NCI-H2107 (cell line): ENCODE results near the gene ZNF598.

Source experiments
- DNase-seq: peaks from one replicate; lab custom pipeline; 2025; lab: John Stamatoyannopoulos, UW

Gene ZNF598

DNA sequence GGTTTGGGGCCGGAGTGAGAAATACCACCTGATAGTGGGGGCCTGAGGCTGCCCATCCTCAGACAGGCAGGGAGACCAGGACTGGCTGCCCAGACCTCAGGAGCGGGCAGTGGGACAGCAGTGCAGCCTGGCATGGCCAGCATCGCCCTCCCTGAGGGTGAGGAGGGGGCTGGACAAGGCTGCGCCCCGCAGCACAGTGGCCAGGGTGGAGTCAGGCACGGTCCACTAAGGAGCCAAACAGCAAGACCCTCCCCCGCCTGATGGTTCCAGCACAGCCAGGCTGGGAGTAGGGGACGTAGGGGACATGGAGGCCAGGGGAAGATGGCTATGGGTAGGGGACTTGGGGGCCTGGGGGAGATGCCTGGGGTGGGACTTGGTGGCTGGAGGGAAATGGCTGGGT lies 3.3 kb downstream of the ZNF598 start:
- DNase-seq, result no peak

GRCh38 chr16:2005646-2006045 lies 4.0 kb downstream of the ZNF598 start:
- DNase-seq, result peak; percentile 40

DNA sequence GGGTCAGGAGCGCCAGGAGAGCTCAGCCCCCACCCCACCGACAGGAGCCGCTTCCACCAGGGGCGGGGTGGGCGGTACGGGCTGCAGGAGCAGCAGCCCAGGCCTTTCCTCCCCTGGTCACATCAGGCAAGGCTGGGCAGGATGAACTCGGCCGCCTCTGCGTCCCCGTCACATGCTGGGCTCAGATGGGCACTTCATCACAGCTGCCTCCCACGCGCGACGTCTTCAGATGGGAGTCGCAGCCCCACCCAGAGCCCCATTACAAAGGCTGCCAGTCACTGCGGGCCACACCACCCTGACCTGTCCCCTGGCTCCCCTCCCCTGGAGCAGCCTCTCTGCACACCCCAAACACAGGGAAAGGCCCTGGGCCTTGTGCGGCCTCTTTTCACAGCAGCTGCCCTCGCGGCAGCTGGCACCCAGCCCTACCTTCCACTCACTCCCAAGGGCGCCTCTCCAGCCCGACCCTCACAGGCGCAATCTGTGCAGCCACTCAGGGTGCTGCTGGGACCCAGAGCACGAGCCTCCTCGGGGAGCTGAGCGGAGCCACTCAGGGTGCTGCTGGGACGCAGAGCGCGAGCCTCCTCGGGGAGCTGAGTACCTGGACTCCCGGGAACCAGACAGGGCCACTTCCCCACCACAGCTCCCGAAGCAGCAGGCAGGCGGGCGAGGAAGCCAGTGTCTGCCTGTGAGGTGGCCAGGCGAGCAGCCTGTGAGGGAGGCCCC lies 4.7 kb downstream of the ZNF598 start:
- DNase-seq, result no peak

- peak; percentile 88 for DNase-seq
Measured at GRCh38 chr16:2003827-2004641, 5.6 kb downstream of the ZNF598 start.

DNA sequence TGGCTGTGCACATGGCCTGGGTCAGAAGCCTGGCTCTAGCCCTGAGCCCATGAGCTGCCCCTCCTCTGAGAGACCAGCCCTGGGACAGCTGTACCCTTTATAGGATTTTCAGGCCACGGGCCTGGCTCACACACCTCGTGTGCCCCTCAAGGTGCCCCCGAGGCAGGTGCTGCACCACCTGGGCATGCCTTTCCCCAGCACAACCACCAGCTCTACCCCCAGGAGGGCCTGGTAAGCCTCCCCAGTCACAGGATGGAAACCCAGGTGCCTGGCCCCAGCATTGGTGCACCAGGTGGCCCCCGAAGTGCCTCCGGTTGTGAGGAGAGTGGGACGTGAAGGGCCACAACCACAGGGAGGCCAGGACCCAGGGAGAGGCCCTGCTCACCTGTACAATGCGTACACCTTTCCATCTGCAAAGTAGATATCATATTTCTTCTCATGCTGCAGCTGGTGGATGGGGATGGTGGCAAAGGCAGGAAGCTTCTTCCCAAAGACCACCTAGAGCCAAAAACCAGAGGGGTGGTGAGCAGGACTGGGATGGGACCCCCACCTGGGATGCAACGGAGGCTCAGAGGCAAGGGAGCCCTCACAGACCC lies 6.3 kb downstream of the ZNF598 start:
- DNase-seq, result no peak

- DNase-seq, result no peak
Measured at GRCh38 chr16:2002406-2003230, 7.0 kb downstream of the ZNF598 start.

DNA sequence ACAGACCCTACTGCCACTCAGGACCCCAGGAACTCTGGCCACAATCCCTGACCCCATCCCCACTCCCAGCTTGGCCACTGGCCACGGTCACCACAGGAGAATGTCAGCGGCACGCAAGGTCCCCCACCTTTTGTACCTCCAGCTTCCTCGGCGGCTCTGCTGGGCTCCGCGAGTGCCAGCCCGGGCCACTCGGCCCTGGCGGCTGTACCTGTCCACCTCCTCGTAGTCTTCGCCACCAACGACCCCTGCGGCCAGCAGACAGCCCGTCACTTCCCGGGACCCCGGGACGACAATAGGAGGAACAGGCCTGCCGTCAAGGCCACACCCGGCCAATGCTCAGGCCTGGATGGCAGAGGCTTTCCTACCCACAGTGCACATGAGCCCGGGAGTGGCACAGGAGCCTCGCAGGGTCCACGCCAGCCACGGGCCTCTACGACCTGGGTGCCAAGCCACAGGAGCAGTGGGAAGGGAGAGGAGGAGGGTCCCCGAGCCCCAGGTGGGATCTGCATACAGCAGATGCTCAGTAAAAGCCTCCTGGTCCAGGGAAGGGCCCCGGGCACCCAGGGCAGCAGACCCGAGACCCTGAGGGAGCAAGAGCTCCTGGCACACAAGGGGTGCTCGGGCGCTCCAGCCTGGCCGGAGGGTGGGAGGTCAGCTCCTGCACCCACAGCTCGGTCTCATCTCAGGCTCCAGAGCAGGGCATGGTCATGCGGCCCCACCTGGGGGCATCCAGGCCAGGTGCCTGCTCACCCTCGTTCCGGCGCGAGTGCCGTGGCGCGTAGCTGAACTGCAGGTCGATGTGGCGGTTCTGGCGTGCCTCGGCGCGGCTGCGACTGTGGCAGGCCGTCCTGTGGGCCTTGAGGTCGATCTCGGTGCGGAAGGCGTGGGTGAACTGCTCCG lies 7.9 kb downstream of the ZNF598 start:
- DNase-seq, result no peak

DNA sequence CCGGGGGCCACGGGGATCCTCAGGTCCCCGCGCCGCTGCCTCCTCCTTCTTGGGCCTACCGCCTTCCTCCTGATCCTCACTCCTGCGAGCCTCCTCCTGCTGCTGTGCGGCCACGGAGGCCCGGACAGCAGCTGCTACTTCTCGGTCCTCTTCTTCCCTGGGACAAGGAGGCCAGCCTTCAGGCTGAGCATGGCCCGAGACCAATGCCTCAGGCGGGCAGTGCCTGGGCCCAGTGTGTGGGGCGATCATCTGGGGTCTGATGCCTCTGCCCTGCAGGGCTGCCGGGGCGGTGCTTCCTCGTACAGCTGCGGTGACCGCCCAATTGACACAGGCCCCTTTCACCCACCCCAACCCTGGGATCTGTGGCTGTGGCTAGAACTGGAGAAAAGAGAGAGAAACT lies 8.6 kb downstream of the ZNF598 start:
- no peak for DNase-seq

- no peak for DNase-seq
Measured at GRCh38 chr16:1999866-2000514, 9.6 kb downstream of the ZNF598 start.

GRCh38 chr16:1998852-1999801 lies 10.5 kb downstream of the ZNF598 start:
- no peak for DNase-seq

GRCh38 chr16:1998360-1998835 lies 11.2 kb downstream of the ZNF598 start:
- no peak for DNase-seq

- no peak for DNase-seq
Measured at GRCh38 chr16:1997494-1998359, 11.9 kb downstream of the ZNF598 start.

- DNase-seq, result no peak
Measured at GRCh38 chr16:1993731-1994131, 15.9 kb downstream of the ZNF598 start.

DNA sequence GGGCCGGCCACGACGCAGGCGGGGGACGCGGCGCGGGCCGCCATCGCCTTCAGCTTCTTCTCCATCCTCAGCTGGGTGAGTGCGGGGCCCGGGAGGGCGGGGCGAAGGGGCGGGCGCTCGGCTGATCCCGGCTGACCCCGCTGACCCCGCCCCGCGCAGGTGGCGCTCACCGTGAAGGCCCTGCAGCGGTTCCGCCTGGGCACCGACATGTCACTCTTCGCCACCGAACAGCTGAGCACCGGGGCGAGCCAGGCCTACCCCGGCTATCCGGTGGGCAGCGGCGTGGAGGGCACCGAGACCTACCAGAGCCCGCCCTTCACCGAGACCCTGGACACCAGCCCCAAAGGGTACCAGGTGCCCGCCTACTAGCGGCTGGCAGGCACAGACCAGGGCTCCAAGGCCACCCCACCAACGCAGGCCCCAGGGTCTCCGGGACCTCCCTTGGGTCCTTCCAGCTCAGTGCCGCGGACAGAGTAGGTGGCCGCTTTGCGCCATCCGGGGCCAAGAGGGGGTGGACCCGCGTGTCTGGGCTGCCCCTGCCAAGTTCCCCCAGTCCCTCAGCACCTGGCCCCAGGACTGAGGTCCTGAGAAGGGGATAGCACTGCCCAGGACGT lies 16.8 kb downstream of the ZNF598 start:
- no peak for DNase-seq

DNA sequence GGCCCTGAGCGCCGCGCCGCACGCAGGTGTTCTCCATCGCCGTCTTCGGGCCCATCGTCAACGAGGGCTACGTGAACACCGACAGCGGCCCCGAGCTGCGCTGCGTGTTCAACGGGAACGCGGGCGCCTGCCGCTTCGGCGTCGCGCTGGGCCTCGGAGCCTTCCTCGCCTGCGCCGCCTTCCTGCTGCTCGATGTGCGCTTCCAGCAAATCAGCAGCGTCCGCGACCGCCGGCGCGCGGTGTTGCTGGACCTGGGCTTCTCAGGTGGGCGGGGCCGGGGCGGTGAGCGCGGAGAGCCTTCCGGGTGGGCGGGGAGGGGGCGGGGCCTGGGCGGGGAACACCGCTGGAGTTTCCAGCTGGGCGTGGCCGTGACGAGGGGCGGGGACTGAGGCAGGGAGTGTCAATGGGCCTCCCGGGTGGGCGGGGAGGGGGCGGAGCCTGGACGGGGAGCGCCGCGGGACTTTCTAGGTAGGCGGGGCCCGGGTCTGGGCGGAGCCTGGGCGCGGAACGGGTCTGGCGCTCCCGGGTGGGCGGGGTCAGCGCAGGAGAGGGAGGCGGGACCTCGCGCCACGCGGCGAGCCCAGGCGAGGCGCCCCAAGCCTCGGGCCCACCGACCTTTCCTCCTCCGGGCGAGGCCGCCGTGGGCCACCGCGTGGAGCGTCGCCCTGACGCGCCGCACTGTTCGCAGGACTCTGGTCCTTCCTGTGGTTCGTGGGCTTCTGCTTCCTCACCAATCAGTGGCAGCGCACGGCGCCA lies 17.5 kb downstream of the ZNF598 start:
- no peak for DNase-seq

DNA sequence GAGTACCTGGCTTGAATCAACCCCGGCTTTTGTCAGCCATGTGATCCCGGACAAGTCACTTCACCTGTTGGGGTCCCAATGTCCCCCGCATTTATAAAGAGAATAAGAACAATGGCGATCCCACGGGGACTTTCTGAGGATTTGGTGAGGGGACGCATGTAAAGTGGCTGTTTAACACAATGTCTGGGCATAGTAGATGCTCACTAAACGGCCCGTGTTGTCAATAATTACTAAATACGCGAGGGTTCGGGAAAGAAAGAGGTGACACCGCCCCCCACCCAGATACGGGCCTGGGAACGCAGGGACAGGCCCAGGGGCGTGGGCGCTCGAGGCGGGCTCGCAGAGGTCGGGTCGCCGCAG lies 18.1 kb downstream of the ZNF598 start:
- no peak for DNase-seq

GRCh38 chr16:1991135-1991551 lies 18.5 kb downstream of the ZNF598 start:
- DNase-seq, result no peak
